Caco-2 (cell line): ENCODE measurements around the gene NSD1. TPM values are rescaled to one million over a fixed set of nuclear protein-coding genes. Genes with fewer than 3 reads are reported as not detected.

ENCODE experiments used
- BruUV-seq: library from RNA; stranded (reverse); fragments of 400-500 nt; replicated peaks from 2 replicates; lab custom pipeline; 2021; lab: Mats Ljungman, UMichigan
- CTCF ChIA-PET: fragments of 300-600 bp; sonication (Branson Sonifier 250); formaldehyde crosslinking; loops from one replicate; lab custom pipeline; 2022; ENCODE audit warnings: antibody characterized with exemption; lab: Charles Lee
- POLR2A ChIA-PET: fragments of 300-600 bp; sonication (Branson Sonifier 250); formaldehyde crosslinking; loops from one replicate; lab custom pipeline; 2022; ENCODE audit warnings: antibody characterized with exemption; lab: Charles Lee
- DNase-seq, 2 experiments: peaks; one replicate each; pipeline versions ENCODE4 v3.0.0 to v3.0.0-alpha.2; 2020 to 2022
- H3K27me3 ChIP-seq: replicated peaks from 2 replicates; pipeline ENCODE4 v1.6.0; 2011; ENCODE audit warnings: low read length; ENCODE audit not compliant: control insufficient read depth, insufficient read depth
- H3K36me3 ChIP-seq: 2 replicates; pipeline ENCODE4 v1.5.1; 2011; ENCODE audit warnings: low read length; ENCODE audit not compliant: control insufficient read depth, insufficient read depth
- H3K4me1 ChIP-seq: fragments of 250-450 bp; sonication (Bioruptor Pico); 2 replicates; pipeline ENCODE4 v1.5.1; 2020; ENCODE audit warnings: mild to moderate bottlenecking
- H3K4me3 ChIP-seq: 2 replicates; pipeline ENCODE4 v1.5.1; 2011; ENCODE audit warnings: low read depth, mild to moderate bottlenecking, control low read depth, low read length
- H3K9me3 ChIP-seq: fragments of 250-450 bp; sonication (Bioruptor Pico); 2 replicates; pipeline ENCODE4 v1.5.1; 2020; ENCODE audit warnings: mild to moderate bottlenecking, moderate library complexity
- H3K27ac Mint-ChIP-seq: one replicate; pipeline ENCODE4 v1.8.0; 2022; ENCODE audit warnings: mixed read lengths; ENCODE audit not compliant: unreplicated experiment
- H3K27me3 Mint-ChIP-seq: one replicate; pipeline ENCODE4 v1.8.0; 2022; ENCODE audit warnings: mixed read lengths; ENCODE audit not compliant: insufficient read depth, unreplicated experiment
- H3K36me3 Mint-ChIP-seq: one replicate; pipeline ENCODE4 v1.8.0; 2022; ENCODE audit warnings: mild to moderate bottlenecking, mixed read lengths; ENCODE audit not compliant: insufficient read depth, unreplicated experiment
- H3K4me1 Mint-ChIP-seq: one replicate; pipeline ENCODE4 v1.8.0; 2022; ENCODE audit warnings: low read depth, mixed read lengths; ENCODE audit not compliant: unreplicated experiment
- H3K4me3 Mint-ChIP-seq: one replicate; pipeline ENCODE4 v1.8.0; 2022; ENCODE audit warnings: mild to moderate bottlenecking, moderate library complexity, mixed read lengths; ENCODE audit not compliant: unreplicated experiment
- H3K9me3 Mint-ChIP-seq: one replicate; pipeline ENCODE4 v1.8.0; 2022; ENCODE audit warnings: mixed read lengths; ENCODE audit not compliant: unreplicated experiment
- CTCF ChIP-seq, 2 experiments: fragments of 200-600 bp in 1 of 2; IDR thresholded peaks; 1 replicate in 1 of 2; 2 replicates in 1 of 2; pipeline versions ENCODE4 v1.5.1 to v1.8.0; 2011 to 2022; ENCODE audit warnings: antibody characterized with exemption in 1 of 2, control low read depth in 1 of 2, inconsistent platforms in 1 of 2, low read depth in 1 of 2, low read length in 1 of 2, mild to moderate bottlenecking in 1 of 2, moderate library complexity in 1 of 2; ENCODE audit not compliant: insufficient read depth in 1 of 2, severe bottlenecking in 1 of 2, unreplicated experiment in 1 of 2
- intact Hi-C: fragments of 100-400 bp; cut with micrococcal nuclease; formaldehyde crosslinking; loops from one replicate; pipeline ENCODE4 v1.10.0; 2022; ENCODE audit not compliant: unreplicated experiment
- total RNA-seq: library from RNA; stranded (reverse); gene quantifications from 2 replicates; pipeline ENCODE4 v1.2.3, GENCODE V29; 2022

NSD1 gene
- total RNA-seq, 1 experiment from 2014 or later: 67.4 TPM

GRCh38 chr5:177222269-177222668 is 88.7 kb downstream of the NSD1 start:
- Mint-ChIP-seq H3K36me3 (peaks cover 31% of the 10 kb centered on the region), H3K4me3 (no peak overlapping the region), H3K27ac (no peak overlapping the region), H3K27me3 (no peaks in the 10 kb centered on the region), H3K9me3 (no peaks in the 10 kb centered on the region), H3K4me1 (no peaks in the 10 kb centered on the region)
- Histone ChIP-seq H3K4me1 (no peaks in the 10 kb centered on the region), H3K9me3 (no peaks in the 10 kb centered on the region), H3K27me3 (no peaks in the 10 kb centered on the region), H3K4me3 (no peak overlapping the region), H3K36me3 (no peaks in the 10 kb centered on the region)
- ChIA-PET CTCF (no interaction called here), POLR2A (no interaction called here)
- TF ChIP-seq CTCF (IDR thresholded peaks at IDR 0.05; ENCODE audit: insufficient read depth in 1 of 2, low read depth in 1 of 2, low read length in 1 of 2, severe bottlenecking in 1 of 2, unreplicated experiment in 1 of 2): no peak
- intact Hi-C loops: no loop called here
- no TSS peak for BruUV-seq
- DNase-seq: no peak

- Histone ChIP-seq H3K27me3 (no peaks in the 10 kb centered on the region), H3K9me3 (no peaks in the 10 kb centered on the region), H3K4me3 (no peak overlapping the region), H3K36me3 (no peaks in the 10 kb centered on the region), H3K4me1 (no peaks in the 10 kb centered on the region)
- TF ChIP-seq CTCF (IDR thresholded peaks at IDR 0.05; ENCODE audit: insufficient read depth in 1 of 2, low read depth in 1 of 2, low read length in 1 of 2, severe bottlenecking in 1 of 2, unreplicated experiment in 1 of 2): no peak
- ChIA-PET CTCF (no interaction called here), POLR2A (no interaction called here)
- H3K4me3 Mint-ChIP-seq: no peak overlapping the region
- peaks cover 30% of the 10 kb centered on the region for H3K36me3 Mint-ChIP-seq
- no TSS peak for BruUV-seq
- DNase-seq: no peak
- no peaks in the 10 kb centered on the region for H3K9me3 Mint-ChIP-seq
- no peaks in the 10 kb centered on the region for H3K27me3 Mint-ChIP-seq
- intact Hi-C loops: no loop called here
- no peak overlapping the region for H3K27ac Mint-ChIP-seq
- H3K4me1 Mint-ChIP-seq: no peaks in the 10 kb centered on the region
These were observed 92.2 kb downstream of the NSD1 start for GRCh38 chr5:177225798-177226197.

GRCh38 chr5:177226860-177227259 is 93.3 kb downstream of the NSD1 start:
- POLR2A ChIA-PET: no interaction called here
- H3K4me3 Mint-ChIP-seq: no peak overlapping the region

More at GRCh38 chr5:177226860-177227259, 93.3 kb downstream of the NSD1 start:
- no peaks in the 10 kb centered on the region for H3K27me3 ChIP-seq
- no TSS peak for BruUV-seq
- no peak overlapping the region for H3K4me3 ChIP-seq
- Mint-ChIP-seq H3K9me3 (no peaks in the 10 kb centered on the region), H3K27ac (no peak overlapping the region), H3K27me3 (no peaks in the 10 kb centered on the region), H3K36me3 (peaks cover 26% of the 10 kb centered on the region), H3K4me1 (no peaks in the 10 kb centered on the region)
- H3K4me1 ChIP-seq: no peaks in the 10 kb centered on the region
- TF ChIP-seq CTCF (IDR thresholded peaks at IDR 0.05; ENCODE audit: insufficient read depth in 1 of 2, low read depth in 1 of 2, low read length in 1 of 2, severe bottlenecking in 1 of 2, unreplicated experiment in 1 of 2): no peak
- no peaks in the 10 kb centered on the region for H3K36me3 ChIP-seq
- intact Hi-C loops: no loop called here
- CTCF ChIA-PET: no interaction called here
- no peak for DNase-seq
- no peaks in the 10 kb centered on the region for H3K9me3 ChIP-seq
